NCI-H146 (cell line): Measurements from ENCODE around the gene CACNA1D.
A peak's percentile ranks its signal among the peaks of the same experiment; 100 is the strongest.

Source experiments
- DNase-seq: peaks from one replicate; lab custom pipeline; 2025; lab: John Stamatoyannopoulos, UW

CACNA1D gene

DNA sequence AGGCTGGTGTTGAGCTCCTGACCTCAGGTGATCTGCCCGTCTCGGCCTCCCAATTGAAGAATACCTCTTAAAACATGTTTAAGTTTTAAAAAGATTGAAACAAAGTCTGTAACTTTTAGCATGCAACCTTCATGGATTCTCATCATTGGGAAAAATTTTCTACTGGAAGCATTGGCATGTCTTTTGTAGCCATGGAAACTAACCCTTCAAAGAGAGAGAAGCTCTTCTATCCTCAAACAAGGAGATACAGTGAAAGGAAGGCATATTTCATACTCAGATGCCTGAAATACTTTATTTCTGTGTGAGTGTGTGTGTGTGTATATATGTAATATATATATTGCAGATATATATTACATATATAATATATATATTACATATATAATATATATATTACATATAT lies 196.9 kb downstream of the CACNA1D start:
- DNase-seq, result no peak

DNA sequence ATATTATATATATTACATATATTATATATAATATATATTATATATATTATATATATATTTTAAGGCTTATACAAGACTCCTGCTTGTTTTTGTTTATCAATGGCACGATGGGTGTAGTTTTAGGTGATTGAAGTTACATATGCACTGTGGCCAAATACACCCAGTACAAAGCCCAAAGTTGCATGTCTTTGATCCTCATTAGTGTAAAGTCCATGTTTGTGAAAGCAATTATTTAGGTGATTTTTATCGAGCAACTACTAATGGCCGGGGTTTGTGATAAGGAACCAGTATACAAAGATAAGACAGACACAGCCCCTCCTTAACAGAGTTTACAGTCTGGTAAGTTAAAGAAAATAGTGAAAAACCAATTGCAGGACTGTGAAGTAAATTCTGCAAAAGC lies 197.5 kb downstream of the CACNA1D start:
- DNase-seq, result no peak

DNA sequence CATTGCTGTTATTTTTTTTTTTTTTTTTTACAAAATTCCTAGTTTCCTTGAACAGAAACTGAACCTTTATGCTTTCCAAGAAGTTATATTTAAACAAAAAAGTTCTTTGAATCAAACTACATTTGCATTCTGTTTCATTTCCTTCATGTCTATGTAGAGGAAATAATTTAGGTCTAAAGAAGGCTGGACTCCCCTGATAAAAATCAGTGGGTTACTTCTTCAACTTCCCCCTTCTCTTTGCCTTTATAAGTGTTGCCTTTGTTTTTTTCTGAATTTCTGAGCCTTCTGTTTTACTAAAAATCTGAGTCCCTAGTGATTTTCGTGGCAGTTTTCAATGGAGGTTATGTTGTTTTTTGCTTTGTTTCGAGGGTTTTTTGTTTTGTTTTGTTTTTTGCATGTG lies 199.0 kb downstream of the CACNA1D start:
- DNase-seq, result no peak

DNA sequence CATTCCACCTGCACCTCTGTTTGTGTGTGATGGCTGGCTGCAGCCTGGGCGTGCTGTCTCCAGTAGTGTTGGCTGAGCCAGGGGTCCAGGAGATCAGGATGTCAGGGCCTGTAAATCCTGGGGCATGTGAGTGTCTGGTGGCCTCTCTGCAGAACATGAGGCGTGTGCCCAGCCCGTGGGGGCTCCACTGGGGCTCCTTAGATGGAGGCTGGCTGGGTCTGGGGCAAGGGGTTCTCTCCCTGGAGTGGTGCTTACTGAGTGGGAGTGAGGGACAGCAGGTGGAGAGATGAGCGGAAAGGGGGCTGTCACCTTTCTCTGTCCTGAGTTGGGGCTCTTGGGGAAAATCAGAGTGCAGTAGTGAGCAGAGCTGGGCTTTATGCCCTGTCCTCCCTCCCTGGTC lies 199.6 kb downstream of the CACNA1D start:
- no peak for DNase-seq

DNA sequence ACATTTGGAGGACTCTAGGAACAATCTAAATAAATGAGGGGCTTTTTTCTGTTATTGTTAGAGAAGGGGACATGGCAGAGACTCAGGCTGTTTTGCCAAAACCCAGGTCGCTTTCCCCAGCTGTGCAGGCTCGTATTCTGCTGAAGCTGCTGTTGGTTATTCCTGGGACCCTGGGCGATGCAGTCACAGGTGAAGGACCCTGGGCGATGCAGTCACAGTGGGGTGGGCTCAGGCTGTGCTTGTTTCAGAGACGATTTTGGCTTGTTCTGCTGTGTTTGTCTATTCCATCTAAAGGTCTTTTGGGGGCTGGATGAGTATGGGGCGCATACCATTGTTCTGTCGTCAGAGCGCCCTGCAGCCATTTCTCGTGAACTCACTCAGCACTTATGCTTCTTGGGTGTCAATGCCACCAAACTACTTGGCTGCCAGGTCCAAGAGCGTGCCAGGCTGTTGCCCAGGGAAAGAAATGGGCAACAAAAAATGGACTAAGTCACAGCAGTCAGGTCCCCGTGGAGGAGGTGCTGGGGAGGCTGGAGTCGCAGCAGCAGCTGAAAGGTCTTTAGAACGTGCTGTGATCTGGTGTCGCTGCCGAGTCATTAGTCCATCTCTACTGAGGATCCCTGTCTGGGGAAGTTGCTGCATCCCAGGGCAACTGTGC lies 200.4 kb downstream of the CACNA1D start:
- DNase-seq, result no peak

DNA sequence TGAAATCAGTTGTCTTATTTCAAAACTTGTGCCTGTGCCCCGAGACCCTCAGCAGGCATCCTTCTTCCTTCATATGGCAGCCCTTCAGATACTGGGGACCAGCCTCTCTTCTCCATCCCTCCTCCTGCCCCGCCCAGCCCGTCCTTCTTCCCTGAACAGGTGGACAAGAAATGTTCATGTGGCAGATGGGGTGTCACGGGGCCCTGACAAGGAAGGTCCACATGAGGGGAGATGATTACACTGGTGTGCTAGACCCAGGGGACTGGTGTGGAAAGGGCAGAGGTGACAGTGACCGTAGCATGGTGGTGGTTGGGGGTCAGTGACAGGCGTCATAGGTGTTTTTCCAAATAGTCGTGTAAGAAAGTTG lies 200.9 kb downstream of the CACNA1D start:
- no peak for DNase-seq

DNA sequence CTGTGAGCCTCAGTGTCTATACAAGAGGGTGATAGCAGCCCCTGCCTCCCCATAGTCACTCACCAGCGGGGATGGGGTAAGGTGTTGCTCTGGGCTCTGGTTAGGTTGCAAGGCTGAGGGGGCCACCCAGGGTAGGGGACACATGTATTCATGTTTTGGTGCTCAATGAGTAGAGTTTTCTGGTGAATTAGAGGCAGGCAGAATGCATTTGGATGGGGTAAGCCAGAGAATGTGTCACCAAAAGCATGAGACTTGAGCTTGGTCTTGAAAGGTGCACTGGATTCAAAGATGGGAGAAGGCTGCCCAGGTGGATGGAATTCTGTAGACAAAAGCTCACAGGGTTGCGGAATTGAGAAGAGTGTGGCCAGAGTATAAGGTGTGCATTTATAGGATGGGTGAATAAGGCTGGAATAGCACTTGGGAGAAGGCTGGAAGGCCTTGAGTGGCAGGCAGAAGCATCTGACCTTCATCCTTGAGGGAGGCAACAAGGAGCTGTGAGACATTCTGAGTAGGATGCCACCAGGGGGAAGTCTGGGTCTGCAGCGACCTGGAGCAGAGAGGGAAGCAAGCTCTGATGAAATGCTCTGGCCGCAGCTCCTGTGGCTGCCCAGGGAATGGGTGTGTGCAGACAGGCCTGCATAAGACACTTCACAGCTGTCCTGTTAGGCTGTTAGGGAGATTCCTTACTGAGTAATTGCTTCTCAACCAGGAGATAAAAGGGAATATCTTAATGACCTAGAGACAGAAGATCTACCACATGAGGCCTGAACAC lies 202.2 kb downstream of the CACNA1D start:
- no peak for DNase-seq

DNA sequence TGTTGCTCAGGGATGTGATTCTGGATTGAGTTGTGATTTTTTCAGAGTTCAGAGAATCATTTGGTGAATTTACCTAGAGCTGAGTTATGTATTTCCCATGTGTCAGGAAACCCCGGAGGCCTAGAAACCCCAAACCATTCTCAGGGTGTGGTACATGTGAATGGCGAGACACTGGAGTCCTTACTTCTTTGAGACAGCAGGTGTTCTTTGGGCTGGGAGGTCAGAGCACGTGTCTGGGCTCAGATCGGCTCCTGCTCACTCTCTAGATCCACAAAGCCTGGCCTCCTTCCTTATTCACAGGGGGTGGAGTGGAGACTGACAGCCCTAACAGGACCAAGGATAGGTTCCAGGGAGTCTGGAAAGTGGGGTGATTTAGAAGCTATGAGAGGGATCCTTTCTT lies 206.0 kb downstream of the CACNA1D start:
- no peak for DNase-seq

DNA sequence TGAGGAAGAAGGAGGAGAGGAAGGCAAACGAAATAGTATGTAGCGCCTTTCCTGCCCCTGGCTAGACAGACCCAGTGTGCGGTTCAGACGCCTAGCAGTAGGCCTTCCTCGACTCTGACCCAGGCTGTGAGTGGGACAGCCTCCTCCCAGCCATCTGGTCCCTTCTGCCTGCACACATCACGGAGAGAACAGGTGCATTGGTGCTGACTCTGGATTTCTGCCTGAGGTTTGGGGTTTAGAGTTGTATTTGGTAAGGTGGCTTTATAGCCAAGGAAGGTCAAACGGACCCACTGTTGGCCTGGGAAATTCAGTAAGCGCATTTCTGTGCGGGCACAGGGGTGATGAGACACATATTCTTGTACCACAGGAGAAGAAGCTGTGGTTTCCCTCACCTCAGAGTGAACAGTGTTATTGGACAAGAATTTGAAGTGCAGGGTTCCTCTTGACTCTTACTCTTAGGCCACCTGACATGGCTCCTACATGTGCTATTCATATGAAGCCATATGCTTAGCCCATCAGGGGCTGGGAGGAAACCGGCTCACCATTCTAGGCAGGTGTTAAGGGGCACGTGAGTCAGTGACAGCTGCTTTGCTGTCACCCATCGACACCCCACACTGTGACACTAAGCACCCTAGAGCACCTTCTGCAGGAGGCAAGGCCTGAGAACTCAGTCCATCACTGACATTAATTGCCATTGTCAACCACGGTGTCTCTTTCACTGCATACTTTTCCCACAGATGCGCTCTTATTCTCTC lies 208.5 kb downstream of the CACNA1D start:
- no peak for DNase-seq

DNA sequence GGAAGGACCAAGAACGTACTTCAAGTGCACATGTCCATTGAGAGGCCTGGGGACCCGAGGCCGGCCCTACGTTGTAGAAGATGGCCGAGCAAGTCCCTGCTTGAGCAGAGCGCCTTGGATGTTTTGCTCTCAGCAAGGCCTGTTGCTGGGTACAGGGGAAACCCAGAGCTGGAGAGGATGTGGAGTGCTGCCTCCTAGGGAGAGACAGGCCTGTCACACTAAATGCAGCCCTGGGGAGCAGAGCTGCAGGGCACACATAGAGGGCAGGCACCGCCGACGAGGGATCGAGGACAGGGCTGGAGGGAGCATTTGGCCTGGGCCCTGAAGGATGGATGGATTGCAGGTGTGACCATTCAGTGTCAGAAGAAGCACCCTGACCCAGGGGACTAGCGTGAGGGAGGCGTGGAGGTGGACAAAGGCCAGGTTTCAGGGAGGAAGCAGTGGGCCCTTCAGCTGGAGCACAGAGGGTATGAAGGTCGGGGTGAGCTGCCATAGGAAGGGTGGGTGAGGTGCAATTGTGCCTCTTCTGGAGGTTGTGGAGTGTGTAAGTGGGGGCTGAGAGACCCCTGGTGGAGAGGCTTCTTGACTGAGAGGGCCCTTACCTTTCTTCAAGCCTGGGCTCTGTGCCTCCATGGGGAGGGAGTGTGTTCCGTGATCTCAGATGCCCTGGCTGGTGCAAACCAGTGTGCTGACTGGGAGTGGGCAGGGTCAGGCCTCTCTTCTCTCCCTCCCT lies 209.4 kb downstream of the CACNA1D start:
- no peak for DNase-seq

DNA sequence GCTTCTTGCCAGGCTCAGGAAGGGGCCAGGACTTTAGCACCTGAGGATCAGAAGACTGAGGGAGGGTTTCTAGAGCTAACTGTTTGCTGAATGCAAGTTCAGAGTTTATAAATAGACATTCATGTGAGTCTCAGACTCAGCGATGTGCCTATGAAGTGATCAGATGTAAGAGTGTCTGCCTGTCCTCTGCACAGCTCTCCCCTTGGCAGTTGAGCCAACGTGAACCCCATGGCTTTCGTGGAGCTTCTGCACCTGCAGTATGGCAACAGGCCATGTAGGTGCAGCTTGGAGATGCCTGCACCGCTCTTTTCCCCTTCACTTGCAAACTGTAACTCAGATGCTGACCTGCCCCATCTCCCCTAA lies 209.9 kb downstream of the CACNA1D start:
- no peak for DNase-seq

DNA sequence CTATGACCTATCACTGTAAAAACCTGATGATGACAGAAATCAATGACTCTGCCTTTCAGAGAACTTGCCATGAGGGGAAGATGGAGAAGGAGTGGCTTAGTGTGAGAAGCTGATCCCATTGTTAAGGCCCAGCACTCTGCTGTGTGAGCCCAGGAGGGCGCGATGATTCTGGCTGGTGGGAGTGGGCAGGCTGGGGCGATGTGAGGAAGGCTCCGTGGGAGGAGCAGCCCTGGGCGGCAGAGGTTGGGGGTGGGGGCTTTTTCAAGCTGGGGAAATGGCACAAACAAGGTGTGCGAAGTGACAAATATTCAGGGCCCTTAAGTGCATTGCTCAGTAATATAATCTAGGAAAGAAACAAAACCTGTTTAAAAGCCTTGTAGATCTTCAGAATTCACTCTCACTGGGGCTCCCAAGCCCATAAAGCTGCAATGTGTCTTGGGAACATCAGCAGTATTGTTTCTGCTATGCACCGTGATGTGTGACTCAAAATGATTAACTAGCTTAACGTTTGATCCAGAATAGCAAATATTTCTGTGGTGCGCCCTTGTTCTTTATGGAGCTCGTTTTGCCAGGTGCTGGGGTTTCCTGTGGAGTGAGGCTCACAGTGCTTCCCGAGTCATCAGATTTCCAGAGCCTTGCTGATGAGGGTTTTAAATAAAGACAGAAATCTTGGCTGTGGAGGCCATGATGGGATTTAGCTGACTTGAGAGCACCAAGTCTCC lies 210.8 kb downstream of the CACNA1D start:
- peak; percentile 7 for DNase-seq

DNA sequence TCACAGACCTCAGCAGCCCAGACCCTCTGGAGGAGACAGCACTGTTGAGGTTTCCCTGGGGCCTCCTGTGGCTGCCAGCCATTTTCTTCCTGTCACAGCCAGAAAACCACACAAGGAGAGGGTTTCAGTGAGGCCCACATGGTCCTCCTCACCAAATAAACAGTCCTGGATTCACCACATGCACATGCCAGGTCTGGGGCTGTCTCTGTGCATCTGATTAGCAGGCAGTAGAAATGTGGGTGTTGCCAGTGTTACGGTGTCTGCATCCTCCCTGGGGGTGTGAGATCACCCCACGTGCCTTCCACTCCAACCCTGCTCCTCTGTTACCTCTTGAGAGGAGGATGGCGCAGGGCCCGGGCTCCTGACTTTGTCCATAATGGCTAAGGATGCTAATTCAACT lies 211.4 kb downstream of the CACNA1D start:
- no peak for DNase-seq

DNA sequence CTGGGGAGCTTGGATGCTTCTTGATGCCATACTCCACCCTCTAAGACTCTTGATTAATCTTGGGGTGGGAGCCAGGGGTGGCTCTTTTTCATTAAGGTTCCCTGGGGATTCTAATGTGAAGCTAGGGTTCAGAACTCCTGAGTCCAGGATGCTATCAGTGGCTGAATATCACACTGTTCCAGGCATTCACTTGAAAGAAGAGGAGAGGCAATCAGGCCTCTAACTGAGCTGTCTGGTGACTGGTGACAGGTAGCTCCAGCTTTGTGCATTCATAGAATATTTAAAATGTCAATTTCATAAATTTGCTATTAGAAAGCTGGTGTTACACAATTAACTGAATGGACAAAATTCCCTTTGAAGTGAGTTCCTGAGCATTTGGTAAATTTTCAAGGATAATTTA lies 212.8 kb downstream of the CACNA1D start:
- no peak for DNase-seq

DNA sequence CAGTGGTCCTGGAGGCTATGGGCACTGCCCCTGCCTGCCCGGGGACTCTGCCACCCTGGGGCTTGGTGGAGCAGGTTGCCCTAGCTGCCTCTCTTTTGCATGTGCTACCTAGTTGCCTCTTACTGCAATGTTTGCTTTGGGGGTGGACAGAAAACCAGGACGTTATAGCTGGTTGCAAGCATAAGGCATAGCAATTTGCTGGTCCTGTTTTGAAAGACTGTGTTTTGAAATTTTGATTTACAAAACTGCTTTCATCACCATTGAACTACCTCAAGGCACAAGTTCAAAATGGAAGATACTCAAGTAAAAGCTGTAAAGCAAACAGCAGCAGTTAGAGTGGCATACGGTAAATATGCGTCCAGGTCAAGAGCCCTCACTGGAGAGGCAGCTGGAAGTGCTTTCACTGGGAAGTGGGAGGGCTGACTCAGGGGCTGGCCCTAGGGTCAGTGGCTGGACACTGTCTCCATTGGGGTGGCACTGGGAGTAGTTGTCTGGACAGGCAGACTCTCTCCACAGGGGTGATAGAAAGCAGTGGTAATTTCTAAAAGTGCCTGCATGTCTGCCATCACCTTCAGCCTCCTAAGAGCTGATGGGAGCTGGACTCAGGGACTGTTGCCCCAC lies 213.7 kb downstream of the CACNA1D start:
- peak; percentile 43 for DNase-seq

DNA sequence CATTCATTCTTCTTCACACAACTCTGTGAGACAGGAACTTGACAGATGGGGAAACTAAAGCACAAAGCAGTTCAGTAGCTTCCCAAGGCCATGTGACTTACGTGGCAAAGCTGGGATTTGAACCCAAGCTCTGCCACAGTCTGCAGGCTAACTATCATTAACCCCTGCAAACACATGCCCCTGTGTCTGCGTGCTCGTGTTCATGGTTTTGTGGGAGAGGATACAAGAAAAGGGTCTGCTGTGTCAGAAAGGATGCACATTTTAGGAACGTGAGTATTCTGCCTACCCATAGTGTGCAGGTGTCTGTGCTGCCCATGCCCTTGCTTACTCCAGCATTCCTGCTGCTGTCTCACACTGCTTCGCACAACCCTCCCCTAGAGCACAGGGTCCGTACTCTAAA lies 214.8 kb downstream of the CACNA1D start:
- DNase-seq, result no peak

DNA sequence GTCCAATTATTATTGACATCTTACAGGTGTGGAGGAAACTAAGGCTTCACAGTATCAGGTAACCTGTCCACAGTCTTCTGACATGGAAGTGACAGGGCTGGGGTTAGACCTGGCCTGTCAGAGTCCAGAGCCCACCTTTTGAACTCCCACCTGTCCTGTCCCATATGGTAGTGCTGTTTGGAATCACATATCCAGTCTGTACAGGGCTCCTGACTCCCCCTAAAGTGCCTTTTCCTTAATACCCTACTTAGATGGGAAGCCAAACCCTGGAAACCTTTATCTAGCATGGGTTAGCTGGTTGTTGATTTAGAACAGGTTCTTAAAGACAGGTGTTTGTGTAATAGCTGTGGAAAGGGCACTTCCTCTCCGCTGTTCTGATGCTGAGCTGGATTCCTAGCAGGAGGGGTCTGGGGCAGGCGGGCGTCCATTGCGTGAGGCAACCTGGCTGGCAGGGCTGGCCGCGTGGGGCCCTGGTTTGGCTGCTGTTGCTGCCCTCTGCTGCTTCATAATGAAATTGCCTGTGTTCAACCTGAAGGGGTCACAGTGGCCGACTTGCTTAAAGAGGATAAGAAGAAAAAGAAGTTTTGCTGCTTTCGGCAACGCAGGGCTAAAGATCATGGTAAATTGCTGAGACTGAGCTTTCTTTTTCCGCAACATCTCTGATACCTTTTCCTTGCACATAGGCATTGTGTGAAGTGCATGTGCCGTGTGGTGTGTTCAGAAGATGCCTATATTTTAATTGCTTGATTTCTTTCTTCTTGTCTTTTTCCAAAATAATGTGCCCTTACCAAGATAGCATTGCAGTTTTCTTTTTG lies 215.7 kb downstream of the CACNA1D start:
- DNase-seq, result peak; percentile 70

DNA sequence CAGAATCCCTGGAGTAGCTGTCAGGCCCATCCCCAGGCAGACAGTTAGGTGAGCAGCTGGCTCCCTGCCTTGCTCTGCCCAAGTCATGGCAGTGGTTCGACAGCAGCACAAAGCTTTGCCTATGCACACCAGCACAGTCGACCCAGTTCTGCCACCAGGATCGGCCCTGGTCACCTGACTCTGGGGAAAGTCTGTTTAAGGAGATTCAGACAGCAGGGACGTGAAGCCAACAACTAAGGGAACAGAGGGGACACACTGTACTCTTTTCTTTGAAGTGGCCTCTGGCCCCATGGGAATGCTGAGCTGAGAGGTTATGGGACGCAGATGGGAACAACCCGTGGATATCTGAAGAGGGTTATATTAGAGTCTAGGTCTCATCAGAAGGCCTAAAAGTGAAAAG lies 217.0 kb downstream of the CACNA1D start:
- DNase-seq, result no peak

DNA sequence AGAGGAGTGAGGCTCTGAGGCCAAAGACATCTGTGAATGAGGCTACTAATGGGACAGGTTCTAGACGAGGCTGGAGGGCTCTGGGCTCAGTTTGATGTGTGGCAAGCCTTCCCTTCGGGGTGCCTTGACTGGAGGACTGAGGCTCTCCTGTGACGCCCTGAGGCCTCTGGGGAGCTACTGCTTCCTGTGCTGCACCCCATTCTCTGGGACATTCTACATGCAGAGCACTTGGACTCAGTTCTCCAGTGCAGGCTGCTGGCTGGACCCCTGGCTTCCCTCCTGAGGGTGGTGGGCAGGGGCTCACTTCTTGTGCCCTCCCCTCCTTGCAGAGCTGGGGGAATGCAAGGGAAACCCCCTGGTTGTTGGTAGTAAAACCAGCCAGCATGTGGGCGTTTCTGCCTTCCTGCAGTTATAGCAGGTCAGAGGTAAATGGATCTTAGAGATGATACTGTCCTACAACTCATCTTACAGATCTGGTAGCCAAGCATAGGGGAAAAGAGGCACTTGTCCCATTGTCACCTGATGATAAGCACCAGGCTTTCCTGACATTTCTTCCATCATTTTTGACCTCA lies 218.5 kb downstream of the CACNA1D start:
- no peak for DNase-seq

DNA sequence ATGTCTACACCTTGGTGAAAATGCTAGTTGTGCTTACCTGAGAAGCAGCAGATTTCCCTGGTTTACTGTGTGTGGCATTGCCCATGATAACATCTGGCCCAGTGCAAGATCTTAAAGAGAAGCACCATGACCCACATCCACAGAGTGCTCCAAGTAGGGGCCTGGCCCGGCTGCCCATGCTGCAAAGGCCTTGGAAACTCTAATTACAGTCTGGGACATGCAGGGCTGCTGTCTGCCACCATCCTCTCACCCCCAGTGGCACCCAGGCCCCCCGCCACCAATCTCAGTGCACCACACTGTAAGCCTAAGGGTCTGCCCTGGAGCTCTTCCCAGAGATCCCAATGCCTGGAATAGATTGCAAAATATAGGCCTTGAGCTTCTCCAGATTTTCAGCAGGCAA lies 219.2 kb downstream of the CACNA1D start:
- DNase-seq, result no peak
